HepG2 (cell line): ENCODE measurements around the gene FRMD4A. TPM values are rescaled to one million over a fixed set of nuclear protein-coding genes. Genes with fewer than 3 reads are reported as not detected.

Experiments
- ATAC-seq: fragments of 200-7000 bp; cut with Tn5 transposase; 3 replicates; pipeline ENCODE4 v1.9.1; 2020; ENCODE audit warnings: mild to moderate bottlenecking, moderate library complexity
- BruUV-seq: library from RNA; stranded (reverse); fragments of 400-500 nt; replicated peaks from 2 replicates; lab custom pipeline; 2021; lab: Mats Ljungman, UMichigan
- CTCF ChIA-PET: fragments of 300-600 bp; formaldehyde crosslinking; extraction: SDS; loops from one replicate; lab custom pipeline; 2021; ENCODE audit warnings: low total read pairs, inconsistent platforms, low intra/inter-chr PET ratio; lab: Yijun Ruan, JAX
- POLR2A ChIA-PET: fragments of 350-600 bp; sonication (Branson Sonifier 250); formaldehyde crosslinking; loops from one replicate; lab custom pipeline; 2020; ENCODE audit warnings: antibody characterized with exemption, inconsistent platforms; lab: Yijun Ruan, JAX
- DNase-seq: peaks from one replicate; pipeline ENCODE4 v3.0.0-alpha.2; 2015; ENCODE audit warnings: low spot score
- FAIRE-seq: peaks from 3 replicates; lab custom pipeline; 2011; peaks lifted over from hg19 to GRCh38; lab: Jason Lieb, UNC
- H2AFZ ChIP-seq: one replicate; pipeline ENCODE4 v1.6.1; 2011; ENCODE audit warnings: low read length, inconsistent platforms
- H3K27ac ChIP-seq: fragments of 300-600 bp; 3 replicates; pipeline ENCODE4 v1.8.0; 2011; ENCODE audit warnings: mixed run types, mild to moderate bottlenecking, mixed read lengths, low read length, inconsistent platforms; ENCODE audit not compliant: insufficient read depth; ENCODE audit errors: extremely low read length
- H3K27me3 ChIP-seq, 2 experiments: fragments of 200-600 bp in 1 of 2; 2 replicates in 1 of 2; 3 replicates in 1 of 2; pipeline versions ENCODE4 v1.6.0 to v1.8.0; 2011; ENCODE audit warnings: low read length in 2 of 2, mild to moderate bottlenecking in 2 of 2, moderate library complexity in 2 of 2, inconsistent platforms in 1 of 2; ENCODE audit not compliant: insufficient read depth in 2 of 2, control insufficient read depth in 1 of 2
- H3K36me3 ChIP-seq, 2 experiments: fragments of 200-600 bp in 1 of 2; replicated peaks in 1 of 2; 2 replicates in 1 of 2; 3 replicates in 1 of 2; pipeline versions ENCODE4 v1.5.1 to v1.8.0; 2011; ENCODE audit warnings: low read length in 2 of 2, inconsistent platforms in 1 of 2; ENCODE audit not compliant: insufficient read depth in 2 of 2, control insufficient read depth in 1 of 2
- H3K4me1 ChIP-seq: 2 replicates; pipeline ENCODE4 v1.5.1; 2012; ENCODE audit warnings: low read length, inconsistent platforms; ENCODE audit not compliant: insufficient read depth
- H3K4me2 ChIP-seq: 2 replicates; pipeline ENCODE4 v1.6.0; 2011; ENCODE audit warnings: low read depth, low read length, inconsistent platforms
- H3K4me3 ChIP-seq, 3 experiments: fragments of 200-600 bp in 1 of 3; sonication (generic), shearing (Covaris generic) in 1 of 3; replicated peaks in 1 of 3; 2 replicates each; pipeline ENCODE4 v1.5.1; 2011 to 2016; ENCODE audit warnings: low read length in 3 of 3, inconsistent platforms in 2 of 3, low read depth in 2 of 3, mild to moderate bottlenecking in 2 of 3, control low read depth in 1 of 3, mixed read lengths in 1 of 3; ENCODE audit not compliant: insufficient read depth in 1 of 3
- H3K79me2 ChIP-seq: one replicate; pipeline ENCODE4 v1.6.1; 2011; ENCODE audit warnings: low read length, inconsistent platforms; ENCODE audit not compliant: insufficient read depth
- H3K9ac ChIP-seq: 2 replicates; pipeline ENCODE4 v1.6.0; 2011; ENCODE audit warnings: mild to moderate bottlenecking, low read depth, low read length, inconsistent platforms; ENCODE audit not compliant: insufficient read depth
- H3K9me3 ChIP-seq: 2 replicates; pipeline ENCODE4 v1.5.1; 2012; ENCODE audit warnings: mild to moderate bottlenecking, low read length
- H4K20me1 ChIP-seq: 2 replicates; pipeline ENCODE4 v1.6.0; 2011; ENCODE audit warnings: inconsistent platforms, mild to moderate bottlenecking, low read length, moderate library complexity; ENCODE audit not compliant: insufficient read depth
- HNF4A ChIP-seq: sonication (generic); formaldehyde crosslinking; IDR thresholded peaks from 2 replicates; pipeline ENCODE4 v1.4.0; 2020; ENCODE audit warnings: missing genetic modification reagents
- KMT2B ChIP-seq: IDR thresholded peaks from 2 replicates; pipeline ENCODE4 v1.6.1; 2016; ENCODE audit warnings: missing genetic modification reagents, missing compliant biosample characterization
- MYPOP ChIP-seq: sonication (generic); formaldehyde crosslinking; IDR thresholded peaks from 2 replicates; pipeline ENCODE4 v1.8.1; 2023; ENCODE audit warnings: mild to moderate bottlenecking, moderate library complexity, missing genetic modification reagents
- ZBTB3 ChIP-seq: sonication (generic); formaldehyde crosslinking; IDR thresholded peaks from 2 replicates; pipeline ENCODE4 v1.4.0; 2020; ENCODE audit warnings: low read depth, mild to moderate bottlenecking, moderate library complexity, missing genetic modification reagents, borderline replicate concordance
- ZFP82 ChIP-seq: sonication (generic); formaldehyde crosslinking; IDR thresholded peaks from 2 replicates; pipeline ENCODE4 v1.5.1; 2020; ENCODE audit warnings: mild to moderate bottlenecking, missing genetic modification reagents, borderline replicate concordance
- ZNF598 ChIP-seq: sonication (generic); formaldehyde crosslinking; IDR thresholded peaks from 2 replicates; pipeline ENCODE4 v1.5.1; 2020; ENCODE audit warnings: mild to moderate bottlenecking, missing genetic modification reagents, borderline replicate concordance
- ZNF776 ChIP-seq: sonication (generic); formaldehyde crosslinking; IDR thresholded peaks from 2 replicates; pipeline ENCODE4 v1.4.0; 2020; ENCODE audit warnings: mild to moderate bottlenecking, missing genetic modification reagents
- WGBS: methylation state at CpG from one replicate; pipeline ENCODE4 v1.1.6; 2017; ENCODE audit warnings: low lambda C conversion rate; 5-methylcytosine and 5-hydroxymethylcytosine counted together
- in situ Hi-C: cut with HindIII; loops from 2 replicates; pipeline ENCODE4 v1.10.0; 2017; ENCODE audit warnings: low pct_unique_long_range_greater_than_20kb; ENCODE audit not compliant: extremely low pct_ligation_motif_present
- intact Hi-C: fragments of 100-400 bp; cut with micrococcal nuclease; formaldehyde crosslinking; loops from one replicate; pipeline ENCODE4 v1.10.0; 2022; ENCODE audit not compliant: unreplicated experiment
- polyA plus RNA-seq, 8 experiments: library from polyadenylated mRNA; depleted of rRNA in 3 of 8; stranded (reverse) in 7 of 8; unstranded in 1 of 8; fragments of >200 nt; fragmentation: Illumina TruSeq in 4 of 8; extraction: Trizol in 4 of 8; gene quantifications; 2 replicates each; pipeline versions ENCODE4 v1.2.1 to v1.2.3, GENCODE V29; 2011 to 2016; ENCODE audit warnings: low read depth in 4 of 8, missing spikeins in 1 of 8, mixed read lengths in 1 of 8; ENCODE audit not compliant: insufficient read depth in 1 of 8
- total RNA-seq, 5 experiments: library from RNA; depleted of rRNA; stranded (reverse); fragments of >200 nt; fragmentation: Illumina TruSeq; extraction: Trizol; gene quantifications; 2 replicates each; pipeline ENCODE4 v1.2.3, GENCODE V29; 2016; ENCODE audit warnings: low read depth in 1 of 5

FRMD4A gene
- total and polyA plus RNA-seq, 2 of the 13 experiments (the other 11 are each of a cell fraction or from before 2014, with no cell fraction given): 0.09 to 0.26 TPM

DNA sequence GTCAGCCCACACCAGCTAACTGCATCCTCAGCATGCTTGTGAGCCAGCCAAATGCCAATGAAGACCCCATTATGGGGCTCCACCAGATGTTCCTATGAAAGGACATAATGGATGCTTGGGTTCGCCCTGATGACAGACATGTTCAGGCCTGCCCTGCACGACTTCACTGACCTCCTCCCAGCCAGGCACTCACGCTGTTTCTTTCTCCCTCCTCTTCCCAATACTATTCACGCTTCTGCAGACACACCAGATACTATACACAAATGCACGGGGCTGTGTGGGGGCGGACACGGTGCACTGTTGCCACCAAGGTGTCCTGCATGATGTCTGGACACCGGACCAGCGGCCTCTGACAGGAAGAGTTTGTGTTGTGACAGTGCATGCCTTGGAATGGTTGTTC is 459.7 kb downstream of the FRMD4A start:
- CTCF ChIA-PET: no interaction called here
- no peak for FAIRE-seq
- no peak overlapping the region for H3K4me2 ChIP-seq

DNA sequence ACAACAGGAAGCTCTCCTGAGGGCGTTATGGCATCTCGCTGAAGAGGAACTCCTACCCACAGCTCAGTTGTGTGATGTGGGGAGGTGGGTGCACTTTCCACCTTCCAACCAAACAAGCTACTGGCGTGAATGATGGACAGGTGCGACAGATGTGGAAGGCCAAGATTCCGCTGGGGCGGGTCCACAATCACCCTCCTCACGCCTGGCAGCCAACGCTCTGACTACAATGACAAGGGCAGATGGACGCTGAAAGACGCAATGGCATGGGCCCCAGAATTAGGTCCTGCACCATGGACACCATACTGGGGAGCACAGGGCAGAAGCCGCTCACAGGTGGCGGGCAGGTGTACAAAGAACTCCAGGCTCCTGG is 461.4 kb downstream of the FRMD4A start:
- DNase-seq (no peak), FAIRE-seq (no peak), ATAC-seq (no peak)
- H3K4me1 ChIP-seq: no peaks in the 10 kb centered on the region
- H3K4me3 ChIP-seq: no peak overlapping the region
- H3K27me3 ChIP-seq: peaks cover 0 to 12% of the 10 kb centered on the region in 2 experiments; a peak in 3 of 5 replicates
- no peak overlapping the region for H3K27ac ChIP-seq
- H2AFZ ChIP-seq: no peak overlapping the region
- H3K79me2 ChIP-seq: no peaks in the 10 kb centered on the region
- CTCF ChIA-PET: no interaction called here
- intact Hi-C loops (no loop called here), in situ Hi-C loops (no loop called here)
- no TSS peak for BruUV-seq
- H3K4me2 ChIP-seq: no peak overlapping the region
- H3K36me3 ChIP-seq: no peaks in the 10 kb centered on the region
- H3K9ac ChIP-seq: no peak overlapping the region
- H4K20me1 ChIP-seq: no peaks in the 10 kb centered on the region
- POLR2A ChIA-PET: no interaction called here
- H3K9me3 ChIP-seq: no peaks in the 10 kb centered on the region
- WGBS: 65% methylated on average over 9 of the region's 12 CpGs
- TF ChIP-seq HNF4A (CRISPR knock-in tag) (no peak), ZNF598 (CRISPR knock-in tag) (no peak)

More for the DNA sequence above, 459.7 kb downstream of the FRMD4A start:
- Histone ChIP-seq H3K4me3 (no peak overlapping the region), H3K36me3 (no peaks in the 10 kb centered on the region), H3K27ac (no peak overlapping the region), H3K9me3 (no peaks in the 10 kb centered on the region), H3K79me2 (no peaks in the 10 kb centered on the region), H3K4me1 (no peaks in the 10 kb centered on the region), H2AFZ (no peak overlapping the region), H3K9ac (no peak overlapping the region)
- ATAC-seq: no peak
- POLR2A ChIA-PET: no interaction called here
- WGBS: 23% methylated on average over 9 of the region's 9 CpGs
- DNase-seq: no peak
- no peak for TF ChIP-seq KMT2B (CRISPR knock-in tag)
- no peak for TF ChIP-seq ZNF776
- TF ChIP-seq ZFP82 (CRISPR knock-in tag): no peak
- TF ChIP-seq MYPOP (CRISPR knock-in tag): no peak
- no peak for TF ChIP-seq ZBTB3
- TF ChIP-seq, all 625 proteins: peak for 0
- BruUV-seq: no TSS peak
- peaks cover 0 to 20% of the 10 kb centered on the region in 2 experiments; a peak in 3 of 5 replicates for H3K27me3 ChIP-seq
- intact Hi-C loops: no loop called here
- in situ Hi-C loops: no loop called here
- H4K20me1 ChIP-seq: no peaks in the 10 kb centered on the region
